ENCODE data around the gene NDE1. TPM values are rescaled to one million over a fixed set of nuclear protein-coding genes. Genes with fewer than 3 reads are reported as not detected.

NDE1 gene
- total RNA-seq, 1 donor from 2014 or later, result 41.0 TPM

DNA sequence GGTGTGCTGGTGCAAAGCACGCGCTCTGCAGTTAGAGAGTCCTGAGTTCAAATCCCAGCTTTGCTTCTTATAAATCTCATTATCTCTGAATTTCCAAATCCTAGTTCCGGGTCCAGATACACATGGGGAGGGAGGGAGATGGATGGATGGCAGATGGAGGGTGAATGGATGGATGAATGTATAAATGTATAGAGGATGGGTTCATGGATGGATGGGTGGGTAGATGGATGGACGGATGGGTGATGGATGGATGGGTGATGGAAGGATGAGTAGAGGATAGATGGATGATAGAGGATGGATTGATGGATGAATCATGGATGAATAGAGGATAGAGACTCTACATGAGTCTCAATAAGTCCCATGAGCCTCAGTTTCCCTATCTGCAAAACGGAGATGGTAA is 116.9 kb downstream of the NDE1 start:
- DNase-seq (ENCODE audit: extremely low spot score, unreplicated experiment), result no peak

DNA sequence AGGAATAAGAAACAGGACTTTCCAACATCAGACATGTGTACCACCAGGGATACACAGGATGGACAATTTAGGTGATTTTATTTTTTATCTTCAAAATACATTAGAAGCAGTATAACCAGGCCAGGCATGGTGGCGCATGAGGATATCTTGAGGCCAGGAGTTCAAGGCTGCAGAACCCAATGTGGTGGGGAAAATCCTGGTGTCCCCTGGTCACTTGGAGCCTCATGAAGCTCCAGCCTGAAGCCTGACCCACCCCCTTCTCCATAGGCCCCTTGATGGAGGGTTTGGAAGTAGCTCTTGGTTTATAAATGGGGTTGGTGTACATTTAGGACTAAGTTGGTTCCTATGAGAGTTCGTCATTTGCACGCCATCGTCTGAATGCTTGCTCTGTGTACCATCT is 118.2 kb downstream of the NDE1 start:
- DNase-seq (ENCODE audit: extremely low spot score, unreplicated experiment), result no peak
- Mint-ChIP-seq H3K9me3 (ENCODE audit: unreplicated experiment) (no peaks in the 10 kb centered on the region), H3K4me3 (ENCODE audit: unreplicated experiment) (no peak overlapping the region), H3K27me3 (ENCODE audit: unreplicated experiment) (peaks cover 19% of the 10 kb centered on the region), H3K36me3 (ENCODE audit: unreplicated experiment) (peaks cover 2% of the 10 kb centered on the region), H3K27ac (ENCODE audit: unreplicated experiment) (no peak overlapping the region), H3K4me1 (ENCODE audit: unreplicated experiment) (peaks cover 3% of the 10 kb centered on the region)
- no peak for TF ChIP-seq CTCF (IDR thresholded peaks at IDR 0.05)

More for the DNA sequence above, 116.9 kb downstream of the NDE1 start:
- no peak for TF ChIP-seq CTCF (IDR thresholded peaks at IDR 0.05)
- peaks cover 3% of the 10 kb centered on the region for H3K4me1 Mint-ChIP-seq (ENCODE audit: unreplicated experiment)
- no peak overlapping the region for H3K27ac Mint-ChIP-seq (ENCODE audit: unreplicated experiment)
- H3K9me3 Mint-ChIP-seq (ENCODE audit: unreplicated experiment), result no peaks in the 10 kb centered on the region
- peaks cover 22% of the 10 kb centered on the region for H3K27me3 Mint-ChIP-seq (ENCODE audit: unreplicated experiment)
- H3K36me3 Mint-ChIP-seq (ENCODE audit: unreplicated experiment), result peaks cover 2% of the 10 kb centered on the region
- H3K4me3 Mint-ChIP-seq (ENCODE audit: unreplicated experiment), result no peak overlapping the region

DNA sequence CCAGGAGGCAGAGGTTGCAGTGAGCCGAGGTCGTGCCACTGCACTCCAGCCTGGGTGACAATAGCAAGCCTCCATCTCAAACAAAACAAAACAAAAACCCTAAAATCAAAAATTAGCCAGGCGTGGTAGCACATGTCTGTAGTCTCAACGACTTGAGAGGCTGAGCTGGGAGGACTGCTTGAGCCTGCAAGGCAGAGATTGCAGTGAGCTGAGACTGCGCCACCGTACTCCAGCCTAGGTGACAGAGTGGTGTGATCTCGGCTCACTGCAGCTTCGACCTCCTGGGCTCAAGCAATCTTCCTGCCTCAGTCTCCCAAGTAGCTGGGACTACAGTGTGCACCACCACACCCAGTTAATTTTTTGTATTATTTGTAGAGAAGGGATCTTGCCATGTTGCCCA is 119.2 kb downstream of the NDE1 start:
- Mint-ChIP-seq H3K9me3 (ENCODE audit: unreplicated experiment) (no peaks in the 10 kb centered on the region), H3K4me1 (ENCODE audit: unreplicated experiment) (peaks cover 3% of the 10 kb centered on the region), H3K4me3 (ENCODE audit: unreplicated experiment) (no peak overlapping the region), H3K27me3 (ENCODE audit: unreplicated experiment) (peaks cover 25% of the 10 kb centered on the region), H3K27ac (ENCODE audit: unreplicated experiment) (no peak overlapping the region), H3K36me3 (ENCODE audit: unreplicated experiment) (peaks cover 2% of the 10 kb centered on the region)
- DNase-seq (ENCODE audit: extremely low spot score, unreplicated experiment), result no peak
- no peak for TF ChIP-seq CTCF (IDR thresholded peaks at IDR 0.05)

DNA sequence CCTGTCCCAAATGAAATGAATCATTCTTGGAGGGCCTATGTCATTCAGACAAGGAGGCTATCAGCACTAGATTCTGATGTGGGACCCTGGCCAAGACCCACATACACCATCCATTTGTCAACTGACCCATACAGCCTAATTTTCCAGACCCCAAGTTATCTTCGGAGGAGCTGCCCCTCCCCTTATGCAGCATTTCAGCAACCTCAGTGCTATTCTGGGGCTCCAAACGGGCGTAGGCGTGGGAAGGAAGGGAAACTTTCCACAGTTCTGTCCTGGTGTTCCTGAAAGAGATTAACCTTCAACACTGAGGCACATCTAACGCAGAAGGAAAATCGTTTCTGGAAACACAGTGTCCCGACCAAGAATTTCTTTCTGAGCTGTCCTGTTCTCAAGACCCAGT is 120.1 kb downstream of the NDE1 start:
- peaks cover 2% of the 10 kb centered on the region for H3K36me3 Mint-ChIP-seq (ENCODE audit: unreplicated experiment)
- H3K27ac Mint-ChIP-seq (ENCODE audit: unreplicated experiment), result no peak overlapping the region
- H3K4me1 Mint-ChIP-seq (ENCODE audit: unreplicated experiment), result peaks cover 3% of the 10 kb centered on the region
- H3K4me3 Mint-ChIP-seq (ENCODE audit: unreplicated experiment), result no peak overlapping the region
- peaks cover 26% of the 10 kb centered on the region for H3K27me3 Mint-ChIP-seq (ENCODE audit: unreplicated experiment)
- no peaks in the 10 kb centered on the region for H3K9me3 Mint-ChIP-seq (ENCODE audit: unreplicated experiment)
- TF ChIP-seq CTCF (IDR thresholded peaks at IDR 0.05), result no peak
- DNase-seq (ENCODE audit: extremely low spot score, unreplicated experiment), result no peak

DNA sequence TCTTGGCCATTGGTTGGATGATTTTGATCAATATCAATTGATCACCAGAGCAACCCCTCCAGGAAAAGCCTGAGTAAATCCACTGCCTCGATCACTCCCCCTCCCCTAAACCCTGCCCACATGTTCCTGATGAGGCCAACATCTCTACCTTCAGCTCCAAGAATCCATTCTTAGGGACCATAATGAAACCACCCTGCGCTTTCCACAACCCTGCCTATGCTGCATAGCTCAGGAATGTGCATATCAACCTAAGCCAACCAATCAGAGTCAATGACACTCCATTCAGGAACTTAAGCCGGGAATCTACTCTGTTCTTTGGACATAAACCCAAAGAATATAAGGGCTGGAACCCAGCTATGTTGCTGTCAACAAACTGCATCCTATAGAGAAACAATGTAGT is 120.5 kb downstream of the NDE1 start:
- Mint-ChIP-seq H3K4me3 (ENCODE audit: unreplicated experiment) (no peak overlapping the region), H3K9me3 (ENCODE audit: unreplicated experiment) (no peaks in the 10 kb centered on the region), H3K4me1 (ENCODE audit: unreplicated experiment) (peaks cover 3% of the 10 kb centered on the region), H3K27ac (ENCODE audit: unreplicated experiment) (no peak overlapping the region), H3K27me3 (ENCODE audit: unreplicated experiment) (peaks cover 25% of the 10 kb centered on the region), H3K36me3 (ENCODE audit: unreplicated experiment) (peaks cover 2% of the 10 kb centered on the region)
- TF ChIP-seq CTCF (IDR thresholded peaks at IDR 0.05), result no peak
- no peak for DNase-seq (ENCODE audit: extremely low spot score, unreplicated experiment)
